GM18498 (cell line): ENCODE results near the gene TRAPPC1.
A peak's percentile ranks its signal among the peaks of the same experiment; 100 is the strongest.

Experiments
- ATAC-seq: cut with Tn5 transposase; IDR thresholded peaks from one replicate; pipeline ENCODE4 v1.9.1; 2021; ENCODE audit warnings: mild to moderate bottlenecking, moderate library complexity; ENCODE audit not compliant: unreplicated experiment

The TRAPPC1 gene

GRCh38 chr17:7903154-7904103 lies 28.3 kb downstream of the TRAPPC1 start:
- no peak for ATAC-seq

GRCh38 chr17:7897773-7898172 lies 34.0 kb downstream of the TRAPPC1 start:
- no peak for ATAC-seq

GRCh38 chr17:7897090-7897489 lies 34.7 kb downstream of the TRAPPC1 start:
- no peak for ATAC-seq

- no peak for ATAC-seq
These were observed 36.9 kb downstream of the TRAPPC1 start for GRCh38 chr17:7894866-7895265.

- no peak for ATAC-seq
These were observed 37.5 kb downstream of the TRAPPC1 start for GRCh38 chr17:7894226-7894625.

- no peak for ATAC-seq
These were observed 38.4 kb downstream of the TRAPPC1 start for GRCh38 chr17:7893187-7893880.

- no peak for ATAC-seq
These were observed 42.4 kb downstream of the TRAPPC1 start for GRCh38 chr17:7889166-7889955.

- ATAC-seq = no peak
These were observed 43.4 kb downstream of the TRAPPC1 start, which contains the start of gene CHD3 for GRCh38 chr17:7888184-7888920. Gene CHD3, plus strand, starts transcription at chr17:7888789. Its CDS starts 212 bp downstream, at chr17:7889001.

- ATAC-seq = peak; percentile 56
These were observed 44.1 kb downstream of the TRAPPC1 start for GRCh38 chr17:7887482-7888183.

- ATAC-seq = no peak
These were observed 44.7 kb downstream of the TRAPPC1 start for GRCh38 chr17:7887038-7887481.

- no peak for ATAC-seq
These were observed 45.3 kb downstream of the TRAPPC1 start for GRCh38 chr17:7886227-7887037.

GRCh38 chr17:7885367-7886226 lies 46.1 kb downstream of the TRAPPC1 start:
- no peak for ATAC-seq

- ATAC-seq = no peak
These were observed 47.0 kb downstream of the TRAPPC1 start for GRCh38 chr17:7884581-7885366.

GRCh38 chr17:7883781-7884386 lies 47.9 kb downstream of the TRAPPC1 start:
- ATAC-seq = no peak

GRCh38 chr17:7882629-7883028 lies 49.1 kb downstream of the TRAPPC1 start:
- no peak for ATAC-seq

- no peak for ATAC-seq
These were observed 49.7 kb downstream of the TRAPPC1 start for GRCh38 chr17:7882068-7882467.
